GM19452 (cell line): ENCODE measurements around the gene PTPRCAP.
"Not testable (repeated sequence)": the region's sequence is repeated elsewhere in the genome, so short reads cannot be mapped to it uniquely, and the experiment has no call there.

ENCODE experiments used
- ATAC-seq: cut with Tn5 transposase; IDR thresholded peaks from one replicate; pipeline ENCODE4 v1.9.1; 2021; ENCODE audit not compliant: unreplicated experiment

Gene PTPRCAP

DNA sequence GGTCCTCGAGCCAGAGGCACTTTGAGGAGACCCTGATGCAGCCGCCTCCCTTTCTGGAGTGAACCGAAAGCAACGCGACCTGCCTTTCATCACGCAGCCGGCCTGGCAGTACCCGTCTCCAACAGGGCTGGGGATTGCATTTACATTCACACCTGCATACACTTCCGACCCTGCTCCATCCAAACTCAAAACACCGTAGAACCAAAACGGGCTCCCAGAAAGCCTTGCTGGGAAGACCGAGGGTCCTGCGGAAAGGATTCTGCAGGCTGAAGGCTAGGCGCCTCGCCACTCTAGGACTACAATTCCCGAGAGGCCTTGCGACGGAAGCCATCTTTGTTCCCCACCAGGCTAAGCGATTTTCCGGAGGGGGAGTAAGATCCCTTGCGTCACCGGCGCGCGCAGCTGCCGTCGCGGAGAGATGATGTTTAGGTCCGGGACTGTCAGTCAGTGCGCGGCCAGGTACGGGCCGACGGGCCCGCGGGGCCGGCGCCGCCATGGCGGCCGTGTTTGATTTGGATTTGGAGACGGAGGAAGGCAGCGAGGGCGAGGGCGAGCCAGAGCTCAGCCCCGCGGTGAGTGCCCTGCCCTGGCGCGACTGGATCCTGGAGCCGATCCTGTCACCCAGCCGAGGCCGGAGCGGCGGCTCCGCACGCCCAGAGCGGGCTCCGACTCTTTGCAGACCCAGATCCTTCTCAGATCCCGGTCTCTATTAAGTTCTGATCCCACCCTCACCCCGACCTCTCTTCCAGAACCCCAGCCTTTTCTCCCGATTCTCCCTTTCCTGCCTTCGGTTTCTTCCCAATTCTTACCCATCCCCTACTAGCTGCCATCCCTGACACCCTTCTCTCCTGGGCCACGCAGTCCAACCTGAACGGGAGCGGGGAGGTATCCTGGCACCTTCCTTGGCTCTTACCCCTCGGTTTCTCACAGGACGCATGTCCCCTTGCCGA, 9.2 kb downstream of the PTPRCAP start, which contains the start of gene RPS6KB2:
RPS6KB2 (plus strand) TSS at position 443 of the 950 bp plus-strand sequence; CDS start at position 495, 52 bp downstream.
- peak; percentile 84 for ATAC-seq

DNA sequence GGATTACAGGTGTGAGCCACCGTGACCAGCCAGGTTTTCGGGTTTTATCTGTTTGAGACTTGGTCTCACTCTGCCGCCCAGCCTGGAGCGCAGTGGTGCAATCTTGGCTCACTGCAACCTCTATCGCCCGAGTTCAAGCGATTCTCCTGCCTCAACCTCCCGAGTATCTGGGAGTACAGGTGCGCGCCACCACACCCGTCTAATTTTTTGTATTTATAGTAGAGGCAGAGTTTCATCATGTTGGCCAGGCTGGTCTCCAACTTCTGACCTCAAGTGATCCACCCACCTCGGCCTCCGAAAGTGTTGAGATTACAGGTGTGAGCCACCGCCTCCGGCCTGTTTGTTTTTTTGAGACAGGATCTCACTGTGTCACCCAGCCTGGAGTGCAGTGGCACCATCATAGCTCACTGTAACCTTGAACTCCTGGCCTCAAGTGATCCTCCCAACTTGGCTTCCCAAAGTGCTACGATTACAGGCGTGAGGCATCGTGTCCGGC, 10.1 kb downstream of the PTPRCAP start:
- ATAC-seq = not testable (repeated sequence)

DNA sequence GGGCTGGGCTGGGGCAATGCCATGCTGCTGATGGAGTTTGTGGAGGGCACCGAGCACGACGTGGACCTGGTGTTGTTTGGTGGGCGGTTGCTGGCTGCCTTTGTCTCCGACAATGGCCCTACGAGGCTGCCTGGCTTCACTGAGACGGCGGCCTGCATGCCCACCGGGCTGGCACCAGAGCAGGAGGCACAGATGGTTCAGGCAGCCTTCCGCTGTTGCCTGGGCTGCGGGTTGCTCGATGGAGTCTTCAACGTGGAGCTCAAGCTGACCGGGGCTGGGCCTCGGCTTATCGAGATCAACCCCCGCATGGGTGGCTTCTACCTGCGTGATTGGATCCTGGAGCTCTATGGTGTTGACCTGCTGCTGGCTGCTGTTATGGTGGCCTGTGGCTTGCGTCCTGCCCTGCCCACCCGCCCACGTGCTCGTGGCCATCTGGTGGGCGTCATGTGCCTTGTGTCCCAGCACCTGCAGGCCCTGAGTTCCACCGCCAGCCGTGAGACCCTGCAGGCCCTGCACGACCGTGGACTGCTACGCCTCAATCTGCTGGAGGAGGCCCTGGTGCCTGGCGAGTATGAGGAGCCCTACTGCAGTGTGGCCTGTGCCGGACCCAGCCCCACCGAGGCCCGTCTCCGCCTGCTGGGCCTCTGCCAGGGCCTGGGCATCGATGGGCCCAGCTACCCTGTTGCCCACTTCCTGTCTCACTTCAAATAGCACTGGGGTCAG, 13.4 kb downstream of the PTPRCAP start:
- ATAC-seq = no peak

- ATAC-seq = no peak
Observed at GRCh38 chr11:67423466-67423865, 14.0 kb downstream of the PTPRCAP start.

- no peak for ATAC-seq
Observed at GRCh38 chr11:67422891-67423290, 14.6 kb downstream of the PTPRCAP start.

- no peak for ATAC-seq
Observed at GRCh38 chr11:67421430-67422031, 16.0 kb downstream of the PTPRCAP start.

DNA sequence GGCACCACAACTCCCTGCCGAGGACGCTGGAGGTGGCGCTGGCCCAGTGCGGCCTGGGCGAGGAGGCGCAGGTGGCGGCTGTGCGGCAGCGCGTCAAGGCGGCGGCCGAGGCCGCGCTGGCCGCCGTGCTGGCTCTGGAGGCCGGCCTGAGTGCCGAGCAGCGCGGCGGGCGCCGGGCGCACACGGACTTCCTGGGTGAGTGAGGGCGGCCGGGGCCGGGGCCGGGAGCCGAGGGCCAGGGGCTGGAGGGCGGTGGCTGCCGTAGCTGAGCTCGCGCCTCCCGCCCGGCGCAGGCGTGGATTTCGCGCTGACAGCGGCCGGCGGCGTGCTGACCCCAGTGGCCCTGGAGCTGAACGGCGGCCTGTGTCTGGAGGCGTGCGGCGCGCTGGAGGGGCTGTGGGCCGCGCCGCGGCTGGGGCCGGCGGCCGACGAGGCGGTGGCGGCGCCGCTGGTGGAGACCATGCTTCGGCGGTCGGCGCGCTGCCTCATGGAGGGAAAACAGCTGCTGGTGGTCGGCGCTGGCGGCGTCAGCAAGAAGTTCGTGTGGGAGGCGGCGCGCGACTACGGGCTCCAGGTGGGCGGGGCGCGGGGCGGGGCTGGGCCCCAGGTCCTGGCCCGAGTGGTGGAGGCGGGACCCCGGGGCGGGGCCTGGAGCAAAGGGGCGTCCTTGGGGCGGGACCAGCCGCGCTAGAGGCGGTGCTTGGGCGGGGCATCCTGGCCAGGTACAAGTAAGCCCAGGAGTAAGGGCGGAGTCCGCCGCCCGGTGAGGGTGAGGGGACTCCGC, 16.6 kb downstream of the PTPRCAP start:
- peak; percentile 83 for ATAC-seq

- ATAC-seq = no peak
Observed at GRCh38 chr11:67420147-67420645, 17.3 kb downstream of the PTPRCAP start.

- no peak for ATAC-seq
Observed at GRCh38 chr11:67419325-67420049, 18.0 kb downstream of the PTPRCAP start.

GRCh38 chr11:67418476-67419281, 18.8 kb downstream of the PTPRCAP start:
- no peak for ATAC-seq

GRCh38 chr11:67417425-67417824, 20.1 kb downstream of the PTPRCAP start:
- no peak for ATAC-seq

GRCh38 chr11:67416416-67417335, 20.8 kb downstream of the PTPRCAP start:
- no peak for ATAC-seq

DNA sequence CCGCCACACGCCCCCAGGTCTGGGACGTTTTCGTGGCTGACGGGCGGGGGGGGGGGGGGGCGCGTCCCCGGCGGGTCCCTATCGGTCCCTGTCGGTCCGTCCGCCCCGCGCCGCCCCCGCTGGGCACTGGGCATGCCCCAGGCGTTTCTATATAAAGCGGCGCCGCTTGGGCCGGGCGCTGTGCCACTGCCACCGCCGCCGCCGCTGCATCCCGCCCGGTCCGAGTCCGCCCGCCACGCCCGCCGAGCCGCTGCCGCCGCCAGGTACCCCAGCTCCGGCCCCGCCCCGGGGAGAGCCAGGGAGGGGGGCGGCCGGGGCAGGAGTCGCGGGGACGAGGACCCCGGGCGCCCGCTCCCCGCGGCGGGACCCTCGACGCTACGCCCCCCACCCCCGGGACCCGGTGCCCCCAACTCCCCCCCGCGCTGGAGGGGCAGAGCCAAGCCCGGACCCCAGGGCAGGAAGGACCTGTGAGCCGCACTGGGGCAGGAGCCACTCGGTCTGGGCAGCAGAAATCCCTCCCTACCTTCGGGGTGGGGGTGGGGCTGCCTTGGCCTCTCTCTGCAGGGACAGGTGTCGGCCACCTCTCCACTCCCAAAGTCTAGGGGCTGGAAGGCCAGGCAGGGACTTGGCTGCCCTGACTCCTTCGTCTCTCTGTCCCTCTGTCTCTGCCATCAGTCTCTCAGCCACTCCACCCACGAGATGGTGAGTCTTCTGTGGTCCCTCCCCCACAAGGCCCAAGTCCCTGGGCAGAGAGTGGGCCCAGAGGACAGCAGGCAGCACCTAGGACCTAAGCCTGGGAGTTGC, 21.8 kb downstream of the PTPRCAP start, which contains the start of gene CARNS1:
CARNS1 (plus strand) TSS at position 178 of the 804 bp plus-strand sequence; CDS start at position 700, 522 bp downstream.
- no peak for ATAC-seq

DNA sequence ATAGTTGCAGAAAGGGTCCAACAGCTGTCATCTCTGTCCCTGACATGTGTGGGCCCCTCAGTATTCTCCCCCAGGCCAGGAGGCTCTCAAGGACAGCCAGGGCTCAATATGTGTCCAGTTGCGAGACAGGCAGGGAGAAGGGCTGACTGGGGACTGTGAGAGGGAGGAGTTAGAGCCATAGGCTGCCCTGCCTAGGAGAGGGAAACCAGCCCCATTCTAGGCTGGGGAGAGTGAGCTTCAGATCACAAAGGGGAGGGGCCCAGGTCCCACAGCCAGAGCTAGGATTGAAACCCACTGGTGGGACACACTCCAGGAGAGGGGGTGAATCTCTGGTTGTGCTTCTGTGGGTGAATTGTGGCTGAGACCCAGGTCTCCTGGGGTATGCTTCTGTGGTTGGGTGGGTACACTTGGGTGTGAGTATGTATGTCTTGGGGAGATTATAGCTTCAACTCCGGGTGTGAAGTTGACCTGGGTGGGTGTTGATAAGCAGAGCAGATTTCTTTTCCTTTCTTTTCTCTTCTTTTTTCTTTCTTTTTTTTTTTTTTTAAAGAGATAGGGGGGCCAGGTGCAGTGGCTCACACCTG, 24.1 kb downstream of the PTPRCAP start:
- no peak for ATAC-seq

GRCh38 chr11:67412495-67413179, 24.8 kb downstream of the PTPRCAP start:
- ATAC-seq = no peak

DNA sequence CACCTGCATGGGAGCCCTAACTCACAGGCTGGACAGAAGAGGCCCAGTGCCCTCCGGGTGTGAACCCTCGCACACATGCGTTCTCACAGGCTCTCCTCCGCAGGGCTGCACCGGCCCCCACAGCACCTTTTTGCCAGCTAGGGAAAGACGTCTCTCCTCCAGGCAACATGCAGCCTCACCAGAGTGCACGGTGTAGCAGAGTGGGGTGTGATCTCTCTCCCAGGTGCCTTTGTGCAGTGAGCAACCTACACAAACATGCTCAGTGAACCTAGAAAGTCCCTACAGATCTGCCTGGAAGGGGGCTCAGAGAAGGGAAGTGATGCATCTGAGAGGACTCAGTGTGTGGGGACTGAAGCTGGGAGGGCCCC, 25.7 kb downstream of the PTPRCAP start:
- no peak for ATAC-seq
